GM12801 (cell line): ENCODE measurements around the gene PTRH2.

ENCODE experiments used
- TF ChIP-seq, protein P1 (sequence below): IDR thresholded peaks from one replicate; pipeline ENCODE4 v1.5.1; 2011; ENCODE audit warnings: control low read depth; ENCODE audit not compliant: insufficient read length; ENCODE audit errors: extremely low read depth

Gene PTRH2

DNA sequence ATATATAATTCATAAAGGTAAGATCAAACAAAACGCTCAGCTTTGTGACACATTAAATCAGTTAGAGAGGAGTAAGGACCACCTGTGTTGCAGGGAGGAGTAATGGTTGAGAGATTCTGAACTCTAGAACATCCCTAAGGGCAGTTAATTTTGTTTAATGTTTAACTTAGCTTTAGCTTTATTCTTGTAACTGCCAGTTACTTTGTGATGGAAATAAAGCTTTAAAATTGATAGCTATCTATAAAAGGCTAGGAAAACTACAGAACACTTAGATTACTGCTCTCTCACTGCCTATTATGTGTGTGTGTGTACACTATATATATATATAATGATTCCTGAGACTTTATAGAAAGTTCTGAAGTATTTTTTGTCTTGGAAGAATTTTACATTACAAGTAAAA is 37.8 kb downstream of the PTRH2 start:
- TF ChIP-seq, protein P1, sequence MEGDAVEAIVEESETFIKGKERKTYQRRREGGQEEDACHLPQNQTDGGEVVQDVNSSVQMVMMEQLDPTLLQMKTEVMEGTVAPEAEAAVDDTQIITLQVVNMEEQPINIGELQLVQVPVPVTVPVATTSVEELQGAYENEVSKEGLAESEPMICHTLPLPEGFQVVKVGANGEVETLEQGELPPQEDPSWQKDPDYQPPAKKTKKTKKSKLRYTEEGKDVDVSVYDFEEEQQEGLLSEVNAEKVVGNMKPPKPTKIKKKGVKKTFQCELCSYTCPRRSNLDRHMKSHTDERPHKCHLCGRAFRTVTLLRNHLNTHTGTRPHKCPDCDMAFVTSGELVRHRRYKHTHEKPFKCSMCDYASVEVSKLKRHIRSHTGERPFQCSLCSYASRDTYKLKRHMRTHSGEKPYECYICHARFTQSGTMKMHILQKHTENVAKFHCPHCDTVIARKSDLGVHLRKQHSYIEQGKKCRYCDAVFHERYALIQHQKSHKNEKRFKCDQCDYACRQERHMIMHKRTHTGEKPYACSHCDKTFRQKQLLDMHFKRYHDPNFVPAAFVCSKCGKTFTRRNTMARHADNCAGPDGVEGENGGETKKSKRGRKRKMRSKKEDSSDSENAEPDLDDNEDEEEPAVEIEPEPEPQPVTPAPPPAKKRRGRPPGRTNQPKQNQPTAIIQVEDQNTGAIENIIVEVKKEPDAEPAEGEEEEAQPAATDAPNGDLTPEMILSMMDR = no peak

DNA sequence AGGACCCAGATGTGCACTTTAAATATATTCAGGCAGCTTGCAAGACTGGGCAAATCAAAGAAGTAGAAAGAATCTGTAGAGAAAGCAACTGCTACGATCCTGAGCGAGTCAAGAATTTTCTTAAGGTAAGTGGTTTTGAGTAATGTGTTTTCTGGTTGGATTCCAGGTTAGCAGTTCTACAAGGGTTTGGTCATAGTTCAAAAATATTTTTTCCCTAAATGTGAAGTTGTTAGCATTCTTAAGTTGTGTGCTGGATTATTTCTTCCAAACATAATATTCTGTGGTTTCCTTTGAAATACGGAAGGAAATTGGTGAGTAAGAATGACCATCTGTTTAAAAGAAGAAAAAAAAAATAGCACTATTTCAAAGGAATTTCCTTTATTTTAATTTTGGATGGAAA is 38.4 kb downstream of the PTRH2 start:
- TF ChIP-seq, protein P1 = no peak

DNA sequence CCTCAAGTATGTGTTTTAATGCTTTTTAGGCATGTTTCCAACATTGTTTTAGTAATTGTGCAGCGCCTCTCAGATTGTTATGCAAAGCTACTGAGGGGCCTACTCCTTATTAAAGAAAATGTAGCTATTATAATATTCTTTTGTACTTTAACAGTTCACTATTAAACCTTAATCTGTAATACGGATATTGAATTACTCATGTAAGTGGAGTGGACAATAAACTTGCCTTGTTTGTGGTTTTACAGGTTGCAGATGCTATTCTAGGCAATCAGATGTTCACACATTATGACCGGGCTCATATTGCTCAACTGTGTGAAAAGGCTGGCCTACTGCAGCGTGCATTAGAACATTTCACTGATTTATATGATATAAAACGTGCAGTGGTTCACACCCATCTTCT is 41.0 kb downstream of the PTRH2 start:
- TF ChIP-seq, protein P1 = no peak

DNA sequence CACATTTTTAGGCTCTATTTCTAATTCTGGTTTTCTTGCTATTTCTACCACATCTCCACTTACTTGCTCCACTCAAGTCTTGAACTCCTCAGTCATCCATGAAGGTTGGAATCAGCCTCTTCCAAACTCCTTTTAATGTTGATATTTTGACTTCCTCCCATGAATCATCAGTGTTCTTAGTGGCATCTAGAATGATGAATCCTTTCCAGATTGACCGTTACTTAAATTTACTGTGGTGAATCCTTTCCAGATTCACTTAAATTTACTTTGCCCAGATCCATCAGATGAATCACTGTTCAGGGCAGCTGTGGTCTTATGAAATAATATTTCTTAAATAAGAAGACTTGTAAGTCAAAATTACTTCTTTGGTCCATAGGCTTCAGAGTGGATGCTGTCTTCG is 55.1 kb downstream of the PTRH2 start:
- TF ChIP-seq, protein P1 = no peak

DNA sequence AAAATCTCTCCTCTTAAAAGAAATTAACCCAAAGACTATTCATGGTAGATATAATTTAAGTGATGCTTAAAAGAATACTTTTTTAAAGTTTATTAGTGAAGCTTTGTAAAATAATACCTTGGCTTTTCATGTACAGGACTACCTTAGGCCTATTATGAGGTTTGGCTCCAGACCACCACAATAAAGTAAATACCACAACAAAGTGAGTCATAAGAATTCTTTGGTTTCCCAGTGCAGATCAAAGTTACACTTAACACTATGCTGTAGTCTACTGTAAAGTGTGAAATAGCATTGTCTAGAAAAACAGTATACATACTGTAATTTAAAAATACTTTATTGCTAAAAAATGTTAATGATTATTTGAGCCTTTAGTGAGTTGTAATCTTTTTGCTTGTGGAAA is 55.9 kb downstream of the PTRH2 start:
- TF ChIP-seq, protein P1 = no peak

DNA sequence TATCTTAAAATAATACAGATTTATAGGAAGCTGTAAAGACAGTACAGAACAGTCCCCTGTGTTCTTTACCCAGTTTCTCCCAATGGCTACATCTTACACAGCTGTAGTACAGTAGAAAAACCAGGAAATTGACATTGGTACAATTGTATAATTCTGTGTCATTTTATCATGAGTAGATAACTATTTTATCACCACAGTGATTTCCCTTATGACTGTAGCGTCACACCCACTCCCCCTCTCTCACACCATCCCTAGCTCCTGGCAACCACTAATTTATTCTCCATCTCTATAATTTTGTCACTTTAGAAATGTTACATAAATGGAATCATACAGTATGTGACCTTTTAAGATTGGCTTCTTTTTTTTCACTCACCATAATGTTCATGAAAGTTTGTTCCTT is 56.6 kb downstream of the PTRH2 start:
- TF ChIP-seq, protein P1 = no peak

DNA sequence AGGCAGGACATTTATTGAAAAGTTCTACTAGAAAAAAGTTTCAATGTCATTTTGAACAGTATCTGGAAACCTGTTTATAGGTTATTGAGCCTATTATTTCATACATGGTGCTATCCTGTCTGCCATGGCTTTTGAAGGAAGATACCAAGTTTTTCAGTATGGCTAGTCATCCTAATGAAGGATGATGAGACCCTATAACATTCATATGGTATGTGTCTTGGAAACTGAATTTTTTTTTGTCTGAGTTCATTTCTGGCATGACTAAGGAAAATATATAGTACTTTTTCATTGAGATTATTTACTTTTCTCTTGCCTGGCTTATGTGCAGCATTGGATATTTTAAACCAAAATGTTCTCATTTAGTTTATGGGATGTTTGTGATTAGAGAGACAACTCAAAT is 57.3 kb downstream of the PTRH2 start:
- TF ChIP-seq, protein P1 = no peak
